Measurements from ENCODE around the gene ACP5. TPM values are rescaled to one million over a fixed set of nuclear protein-coding genes. Genes with fewer than 3 reads are reported as not detected.
A peak's percentile ranks its signal among the peaks of the same experiment; 100 is the strongest.

The ACP5 gene
- total RNA-seq, 4 donors from 2014 or later = 16.5 to 36.3 (median 23.4) TPM

GRCh38 chr19:11547929-11548700 is 29.3 kb downstream of the ACP5 start:
- Histone ChIP-seq H3K9me3 (no peaks in the 10 kb centered on the region), H3K27me3 (no peaks in the 10 kb centered on the region), H3K27ac (no peak overlapping the region), H3K36me3 (peaks cover 0 to 12% (median 0%) of the 10 kb centered on the region in 3 donors), H3K4me1 (peaks cover 0 to 4% (median 0%) of the 10 kb centered on the region in 4 donors), H3K4me3 (no peak overlapping the region)
- no peak for TF ChIP-seq CTCF (IDR thresholded peaks at IDR 0.05)
- TF ChIP-seq POLR2A (IDR thresholded peaks at IDR 0.05) = no peak
- DNase-seq = no peak

- Histone ChIP-seq H3K27ac (peak overlapping the region in 2 of 4 donors; percentile 79 to 93), H3K4me3 (peak overlapping the region in 1 of 4 donors; percentile 50), H3K27me3 (no peaks in the 10 kb centered on the region), H3K36me3 (no peaks in the 10 kb centered on the region), H3K9me3 (no peaks in the 10 kb centered on the region), H3K4me1 (peaks cover 0 to 2% (median 0%) of the 10 kb centered on the region in 4 donors)
- TF ChIP-seq POLR2A (IDR thresholded peaks at IDR 0.05) (no peak), CTCF (IDR thresholded peaks at IDR 0.05) (no peak)
- no peak for DNase-seq
Measured at GRCh38 chr19:11541238-11541637, 36.2 kb downstream of the ACP5 start.

GRCh38 chr19:11540645-11541044 is 36.8 kb downstream of the ACP5 start:
- TF ChIP-seq POLR2A (IDR thresholded peaks at IDR 0.05) (no peak), CTCF (IDR thresholded peaks at IDR 0.05) (no peak)
- Histone ChIP-seq H3K27ac (peak overlapping the region in 3 of 4 donors; percentile 42 to 93 (median 79)), H3K36me3 (no peaks in the 10 kb centered on the region), H3K4me1 (peaks cover 0 to 8% (median 0%) of the 10 kb centered on the region in 4 donors), H3K4me3 (peak overlapping the region in 1 of 4 donors; percentile 50), H3K9me3 (no peaks in the 10 kb centered on the region), H3K27me3 (no peaks in the 10 kb centered on the region)
- no peak for DNase-seq

- Histone ChIP-seq H3K9me3 (no peaks in the 10 kb centered on the region), H3K4me1 (peaks cover 0 to 12% (median 0%) of the 10 kb centered on the region in 4 donors), H3K36me3 (no peaks in the 10 kb centered on the region), H3K27ac (peak overlapping the region; percentile 42 to 93 (median 74)), H3K27me3 (no peaks in the 10 kb centered on the region), H3K4me3 (peak overlapping the region; percentile 9 to 50 (median 18))
- no peak for TF ChIP-seq POLR2A (IDR thresholded peaks at IDR 0.05)
- no peak for TF ChIP-seq CTCF (IDR thresholded peaks at IDR 0.05)
- no peak for DNase-seq
Measured at GRCh38 chr19:11539495-11540365, 37.7 kb downstream of the ACP5 start.

GRCh38 chr19:11538232-11539036 is 39.0 kb downstream of the ACP5 start, which contains the start of gene CNN1:
Gene CNN1 (plus strand): TSS chr19:11538851. CDS start chr19:11538928, 77 bp downstream.
- peak in 1 of 2 donors; percentile 27 for TF ChIP-seq POLR2A (IDR thresholded peaks at IDR 0.05)
- TF ChIP-seq CTCF (IDR thresholded peaks at IDR 0.05) = no peak
- Histone ChIP-seq H3K36me3 (no peaks in the 10 kb centered on the region), H3K9me3 (no peaks in the 10 kb centered on the region), H3K4me3 (peak within 1 kb of the TSS; percentile 9 to 50 (median 18)), H3K27ac (peak within 1 kb of the TSS; percentile 42 to 93 (median 74)), H3K4me1 (peaks cover 0 to 12% (median 0%) of the 10 kb centered on the region in 4 donors), H3K27me3 (no peaks in the 10 kb centered on the region)
- DNase-seq = peak in 1 of 3 donors; percentile 66

All from Peyer's patch (tissue), 4 donors.